Smooth muscle cell (in vitro differentiated cells): ENCODE data around the gene CEP170B. TPM values are rescaled to one million over a fixed set of nuclear protein-coding genes. Genes with fewer than 3 reads are reported as not detected.

Experiments used
- DNase-seq: peaks from one replicate; lab custom pipeline; 2025; ENCODE audit not compliant: unreplicated experiment; lab: John Stamatoyannopoulos, UW
- H2AFZ ChIP-seq: fragments of 200-600 bp; sonication (generic); 2 replicates; pipeline ENCODE4 v1.6.0; 2016; ENCODE audit warnings: antibody characterized with exemption, low read depth, mild to moderate bottlenecking
- H3F3A ChIP-seq: fragments of 200-600 bp; sonication (generic); 2 replicates; pipeline ENCODE4 v1.6.0; 2017; ENCODE audit warnings: antibody characterized with exemption, low read depth
- H3K27ac ChIP-seq: fragments of 200-600 bp; sonication (generic); 2 replicates; pipeline ENCODE4 v1.5.1; 2016; ENCODE audit warnings: low read depth, mild to moderate bottlenecking
- H3K27me3 ChIP-seq: fragments of 200-600 bp; sonication (generic); 2 replicates; pipeline ENCODE4 v1.6.1; 2016; ENCODE audit warnings: low read depth, mild to moderate bottlenecking
- H3K36me3 ChIP-seq: fragments of 200-600 bp; sonication (generic); 2 replicates; pipeline ENCODE4 v1.5.1; 2016; ENCODE audit warnings: low read depth
- H3K4me1 ChIP-seq: fragments of 200-600 bp; sonication (generic); 2 replicates; pipeline ENCODE4 v1.5.1; 2016; ENCODE audit warnings: low read depth
- H3K4me2 ChIP-seq: fragments of 200-600 bp; sonication (generic); 2 replicates; pipeline ENCODE4 v1.6.0; 2016; ENCODE audit warnings: mild to moderate bottlenecking
- H3K4me3 ChIP-seq: fragments of 200-600 bp; sonication (generic); 2 replicates; pipeline ENCODE4 v1.5.1; 2016; ENCODE audit warnings: mild to moderate bottlenecking
- H3K79me2 ChIP-seq: fragments of 200-600 bp; sonication (generic); 2 replicates; pipeline ENCODE4 v1.6.0; 2016; ENCODE audit warnings: low read depth, mild to moderate bottlenecking
- H3K9ac ChIP-seq: fragments of 200-600 bp; sonication (generic); 2 replicates; pipeline ENCODE4 v1.6.0; 2016; ENCODE audit warnings: low read depth
- H3K9me3 ChIP-seq: fragments of 200-600 bp; sonication (generic); replicated peaks from 2 replicates; pipeline ENCODE4 v1.5.1; 2016; ENCODE audit warnings: low read depth
- H4K20me1 ChIP-seq: fragments of 200-600 bp; sonication (generic); 2 replicates; pipeline ENCODE4 v1.6.0; 2016; ENCODE audit warnings: low read depth
- WGBS: methylation state at CpG from one replicate; pipeline ENCODE4 v1.1.7; 2016; ENCODE audit warnings: low lambda C conversion rate; 5-methylcytosine and 5-hydroxymethylcytosine counted together
- polyA plus RNA-seq: library from polyadenylated mRNA; unstranded; fragments of >200 nt; fragmentation: Nextera tagmentation; extraction: Ambion mirVana; gene quantifications from 2 replicates; pipeline ENCODE4 v1.2.1, GENCODE V29; 2016
- total RNA-seq: library from RNA; depleted of rRNA; stranded (reverse); fragments of >200 nt; gene quantifications from 2 replicates; pipeline ENCODE4 v1.2.3, GENCODE V29; 2014
- TF ChIP-seq, protein P1 (sequence below): fragments of 200-600 bp; sonication (generic); IDR thresholded peaks from 2 replicates; pipeline ENCODE4 v1.5.1; 2017; ENCODE audit warnings: borderline replicate concordance, mild to moderate bottlenecking, antibody characterized with exemption; ENCODE audit not compliant: insufficient read depth, poor library complexity, severe bottlenecking

Gene CEP170B
- total and polyA plus RNA-seq, 2 experiments from 2014 or later, result 5.9 to 9.8 TPM

DNA sequence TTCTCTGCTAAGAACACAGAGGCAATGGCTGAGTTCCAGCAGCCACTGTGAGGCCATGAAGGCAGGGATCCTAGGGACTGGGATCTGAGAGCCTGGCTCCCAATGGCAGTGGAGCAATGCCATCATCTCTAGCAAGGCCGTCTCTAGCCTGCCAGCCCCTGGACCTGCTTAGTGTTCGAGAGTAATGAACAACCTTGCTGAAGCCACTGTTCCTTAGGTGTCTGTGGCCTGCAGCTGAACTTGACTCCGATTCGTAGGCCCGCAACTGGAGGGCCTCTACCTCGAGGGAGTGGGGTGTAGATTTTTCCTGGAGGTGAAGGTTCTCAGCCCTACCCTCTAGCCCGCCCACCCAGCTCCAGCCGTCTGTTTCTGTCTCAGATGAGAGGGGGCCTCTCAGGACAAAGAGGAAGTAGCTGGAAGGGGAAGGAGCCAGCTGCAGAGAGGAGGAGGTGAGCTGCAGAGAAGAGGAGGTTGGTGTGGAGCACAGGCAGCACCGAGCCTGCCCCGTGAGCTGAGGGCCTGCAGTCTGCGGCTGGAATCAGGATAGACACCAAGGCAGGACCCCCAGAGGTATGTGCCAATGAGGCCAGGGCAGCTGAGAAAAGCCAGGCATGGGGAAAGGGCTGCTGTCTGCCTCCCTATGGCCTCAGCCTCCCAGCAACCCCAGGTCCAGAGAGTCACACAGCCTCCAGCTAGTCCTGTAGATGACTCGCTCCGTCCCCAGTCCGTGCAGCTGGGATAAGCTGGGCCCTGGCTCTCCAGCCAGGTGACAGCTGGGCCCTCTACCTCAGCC is 59.5 kb downstream of the CEP170B start, which contains the start of gene PLD4:
TSS of gene PLD4 (plus strand) at position 459 of the 793 bp plus-strand sequence. CDS start 2,262 bp downstream, outside the sequence.
- H3K79me2 ChIP-seq, result no peaks in the 10 kb centered on the region
- H3K36me3 ChIP-seq, result no peaks in the 10 kb centered on the region
- H2AFZ ChIP-seq, result no peak within 1 kb of the TSS
- H3F3A ChIP-seq, result no peaks in the 10 kb centered on the region
- WGBS, result 84% methylated on average over 14 of the region's 14 CpGs
- H4K20me1 ChIP-seq, result no peaks in the 10 kb centered on the region
- TF ChIP-seq, protein P1, sequence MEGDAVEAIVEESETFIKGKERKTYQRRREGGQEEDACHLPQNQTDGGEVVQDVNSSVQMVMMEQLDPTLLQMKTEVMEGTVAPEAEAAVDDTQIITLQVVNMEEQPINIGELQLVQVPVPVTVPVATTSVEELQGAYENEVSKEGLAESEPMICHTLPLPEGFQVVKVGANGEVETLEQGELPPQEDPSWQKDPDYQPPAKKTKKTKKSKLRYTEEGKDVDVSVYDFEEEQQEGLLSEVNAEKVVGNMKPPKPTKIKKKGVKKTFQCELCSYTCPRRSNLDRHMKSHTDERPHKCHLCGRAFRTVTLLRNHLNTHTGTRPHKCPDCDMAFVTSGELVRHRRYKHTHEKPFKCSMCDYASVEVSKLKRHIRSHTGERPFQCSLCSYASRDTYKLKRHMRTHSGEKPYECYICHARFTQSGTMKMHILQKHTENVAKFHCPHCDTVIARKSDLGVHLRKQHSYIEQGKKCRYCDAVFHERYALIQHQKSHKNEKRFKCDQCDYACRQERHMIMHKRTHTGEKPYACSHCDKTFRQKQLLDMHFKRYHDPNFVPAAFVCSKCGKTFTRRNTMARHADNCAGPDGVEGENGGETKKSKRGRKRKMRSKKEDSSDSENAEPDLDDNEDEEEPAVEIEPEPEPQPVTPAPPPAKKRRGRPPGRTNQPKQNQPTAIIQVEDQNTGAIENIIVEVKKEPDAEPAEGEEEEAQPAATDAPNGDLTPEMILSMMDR, result no peak
- H3K27me3 ChIP-seq, result no peaks in the 10 kb centered on the region
- no peaks in the 10 kb centered on the region for H3K9me3 ChIP-seq
- no peaks in the 10 kb centered on the region for H3K4me1 ChIP-seq
- no peak within 1 kb of the TSS for H3K4me2 ChIP-seq
- no peak within 1 kb of the TSS for H3K27ac ChIP-seq
- no peak within 1 kb of the TSS for H3K4me3 ChIP-seq
- no peak within 1 kb of the TSS for H3K9ac ChIP-seq
- no peak for DNase-seq

GRCh38 chr14:104925214-104925854 is 60.3 kb downstream of the CEP170B start:
- TF ChIP-seq, protein P1, result no peak
- H4K20me1 ChIP-seq, result no peaks in the 10 kb centered on the region
- H3K9ac ChIP-seq, result no peak overlapping the region
- H3K9me3 ChIP-seq, result no peaks in the 10 kb centered on the region
- no peaks in the 10 kb centered on the region for H3K36me3 ChIP-seq
- no peak overlapping the region for H2AFZ ChIP-seq
- no peak overlapping the region for H3K27ac ChIP-seq
- H3K4me3 ChIP-seq, result no peak overlapping the region
- no peak for DNase-seq
- H3K27me3 ChIP-seq, result no peaks in the 10 kb centered on the region
- no peaks in the 10 kb centered on the region for H3K79me2 ChIP-seq
- H3K4me2 ChIP-seq, result no peak overlapping the region
- no peaks in the 10 kb centered on the region for H3F3A ChIP-seq
- WGBS, result 87% methylated on average over 8 of the region's 10 CpGs
- no peaks in the 10 kb centered on the region for H3K4me1 ChIP-seq

- DNase-seq, result no peak
- H4K20me1 ChIP-seq, result no peaks in the 10 kb centered on the region
Measured at GRCh38 chr14:104925855-104926609, 61.0 kb downstream of the CEP170B start.

More at GRCh38 chr14:104925855-104926609, 61.0 kb downstream of the CEP170B start:
- TF ChIP-seq, protein P1, result no peak
- no peak overlapping the region for H3K4me3 ChIP-seq
- no peak overlapping the region for H3K9ac ChIP-seq
- H3K36me3 ChIP-seq, result no peaks in the 10 kb centered on the region
- H3K79me2 ChIP-seq, result no peaks in the 10 kb centered on the region
- no peaks in the 10 kb centered on the region for H3F3A ChIP-seq
- H3K4me2 ChIP-seq, result no peak overlapping the region
- no peaks in the 10 kb centered on the region for H3K27me3 ChIP-seq
- 76% methylated on average over 15 of the region's 15 CpGs for WGBS
- no peaks in the 10 kb centered on the region for H3K9me3 ChIP-seq
- H3K27ac ChIP-seq, result no peak overlapping the region
- no peak overlapping the region for H2AFZ ChIP-seq
- H3K4me1 ChIP-seq, result no peaks in the 10 kb centered on the region
